HepG2 (cell line): ENCODE data around the gene MAPK8. TPM values are rescaled to one million over a fixed set of nuclear protein-coding genes. Genes with fewer than 3 reads are reported as not detected.

ENCODE experiments used
- ATAC-seq: fragments of 200-7000 bp; cut with Tn5 transposase; 3 replicates; pipeline ENCODE4 v1.9.1; 2020; ENCODE audit warnings: mild to moderate bottlenecking, moderate library complexity
- BruUV-seq: library from RNA; stranded (reverse); fragments of 400-500 nt; replicated peaks from 2 replicates; lab custom pipeline; 2021; lab: Mats Ljungman, UMichigan
- CTCF ChIA-PET: fragments of 300-600 bp; formaldehyde crosslinking; extraction: SDS; loops from one replicate; lab custom pipeline; 2021; ENCODE audit warnings: low total read pairs, inconsistent platforms, low intra/inter-chr PET ratio; lab: Yijun Ruan, JAX
- POLR2A ChIA-PET: fragments of 350-600 bp; sonication (Branson Sonifier 250); formaldehyde crosslinking; loops from one replicate; lab custom pipeline; 2020; ENCODE audit warnings: antibody characterized with exemption, inconsistent platforms; lab: Yijun Ruan, JAX
- DNase-seq: peaks from one replicate; pipeline ENCODE4 v3.0.0-alpha.2; 2015; ENCODE audit warnings: low spot score
- FAIRE-seq: peaks from 3 replicates; lab custom pipeline; 2011; peaks lifted over from hg19 to GRCh38; lab: Jason Lieb, UNC
- H2AFZ ChIP-seq: one replicate; pipeline ENCODE4 v1.6.1; 2011; ENCODE audit warnings: low read length, inconsistent platforms
- H3K27ac ChIP-seq: fragments of 300-600 bp; 3 replicates; pipeline ENCODE4 v1.8.0; 2011; ENCODE audit warnings: mixed run types, mild to moderate bottlenecking, mixed read lengths, low read length, inconsistent platforms; ENCODE audit not compliant: insufficient read depth; ENCODE audit errors: extremely low read length
- H3K27me3 ChIP-seq, 2 experiments: fragments of 200-600 bp in 1 of 2; 2 replicates in 1 of 2; 3 replicates in 1 of 2; pipeline versions ENCODE4 v1.6.0 to v1.8.0; 2011; ENCODE audit warnings: low read length in 2 of 2, mild to moderate bottlenecking in 2 of 2, moderate library complexity in 2 of 2, inconsistent platforms in 1 of 2; ENCODE audit not compliant: insufficient read depth in 2 of 2, control insufficient read depth in 1 of 2
- H3K36me3 ChIP-seq, 2 experiments: fragments of 200-600 bp in 1 of 2; replicated peaks in 1 of 2; 2 replicates in 1 of 2; 3 replicates in 1 of 2; pipeline versions ENCODE4 v1.5.1 to v1.8.0; 2011; ENCODE audit warnings: low read length in 2 of 2, inconsistent platforms in 1 of 2; ENCODE audit not compliant: insufficient read depth in 2 of 2, control insufficient read depth in 1 of 2
- H3K4me1 ChIP-seq: 2 replicates; pipeline ENCODE4 v1.5.1; 2012; ENCODE audit warnings: low read length, inconsistent platforms; ENCODE audit not compliant: insufficient read depth
- H3K4me2 ChIP-seq: 2 replicates; pipeline ENCODE4 v1.6.0; 2011; ENCODE audit warnings: low read depth, low read length, inconsistent platforms
- H3K4me3 ChIP-seq, 3 experiments: fragments of 200-600 bp in 1 of 3; sonication (generic), shearing (Covaris generic) in 1 of 3; replicated peaks in 1 of 3; 2 replicates each; pipeline ENCODE4 v1.5.1; 2011 to 2016; ENCODE audit warnings: low read length in 3 of 3, inconsistent platforms in 2 of 3, low read depth in 2 of 3, mild to moderate bottlenecking in 2 of 3, control low read depth in 1 of 3, mixed read lengths in 1 of 3; ENCODE audit not compliant: insufficient read depth in 1 of 3
- H3K79me2 ChIP-seq: one replicate; pipeline ENCODE4 v1.6.1; 2011; ENCODE audit warnings: low read length, inconsistent platforms; ENCODE audit not compliant: insufficient read depth
- H3K9ac ChIP-seq: 2 replicates; pipeline ENCODE4 v1.6.0; 2011; ENCODE audit warnings: mild to moderate bottlenecking, low read depth, low read length, inconsistent platforms; ENCODE audit not compliant: insufficient read depth
- H3K9me3 ChIP-seq: 2 replicates; pipeline ENCODE4 v1.5.1; 2012; ENCODE audit warnings: mild to moderate bottlenecking, low read length
- H4K20me1 ChIP-seq: 2 replicates; pipeline ENCODE4 v1.6.0; 2011; ENCODE audit warnings: inconsistent platforms, mild to moderate bottlenecking, low read length, moderate library complexity; ENCODE audit not compliant: insufficient read depth
- ATF7-NPFF ChIP-seq: sonication (generic); formaldehyde crosslinking; IDR thresholded peaks from 2 replicates; pipeline ENCODE4 v1.8.1; 2023; ENCODE audit warnings: mild to moderate bottlenecking, low read depth, missing genetic modification reagents, moderate library complexity
- GABPA ChIP-seq, 2 experiments: IDR thresholded peaks; 2 replicates each; pipeline ENCODE4 v1.6.1; 2011 to 2016; ENCODE audit warnings: low read depth in 2 of 2, low read length in 1 of 2, missing biosample characterization in 1 of 2, missing genetic modification characterization in 1 of 2
- GTF2F1 ChIP-seq: fragments of 150-350 bp; IDR thresholded peaks from 2 replicates; pipeline ENCODE4 v1.6.1; 2014; ENCODE audit warnings: low read length
- HOXA7 ChIP-seq: sonication (generic); formaldehyde crosslinking; IDR thresholded peaks from 2 replicates; pipeline ENCODE4 v1.8.1; 2022; ENCODE audit warnings: mild to moderate bottlenecking, missing genetic modification reagents, moderate library complexity
- RAD51 ChIP-seq: fragments of 450-650 bp; IDR thresholded peaks from 2 replicates; pipeline ENCODE4 v1.6.1; 2016; ENCODE audit warnings: borderline replicate concordance
- SALL2 ChIP-seq: sonication (generic); formaldehyde crosslinking; IDR thresholded peaks from 2 replicates; pipeline ENCODE4 v1.8.1; 2023; ENCODE audit warnings: mild to moderate bottlenecking, missing genetic modification reagents, inconsistent platforms
- SP4 ChIP-seq: sonication (generic); formaldehyde crosslinking; IDR thresholded peaks from 2 replicates; pipeline ENCODE4 v1.8.1; 2023; ENCODE audit warnings: mild to moderate bottlenecking, missing genetic modification reagents
- ZFP62 ChIP-seq: sonication (generic); formaldehyde crosslinking; IDR thresholded peaks from 2 replicates; pipeline ENCODE4 v1.4.0; 2020; ENCODE audit warnings: missing genetic modification reagents
- ZNF619 ChIP-seq: sonication (generic); formaldehyde crosslinking; IDR thresholded peaks from 2 replicates; pipeline ENCODE4 v1.4.0; 2020; ENCODE audit warnings: mild to moderate bottlenecking, missing genetic modification reagents
- ZSCAN29 ChIP-seq: sonication (generic); formaldehyde crosslinking; conservative IDR thresholded peaks from 2 replicates; pipeline ENCODE4 v1.4.0; 2020; ENCODE audit warnings: mild to moderate bottlenecking, missing genetic modification reagents
- WGBS: methylation state at CpG from one replicate; pipeline ENCODE4 v1.1.6; 2017; ENCODE audit warnings: low lambda C conversion rate; 5-methylcytosine and 5-hydroxymethylcytosine counted together
- in situ Hi-C: cut with HindIII; loops from 2 replicates; pipeline ENCODE4 v1.10.0; 2017; ENCODE audit warnings: low pct_unique_long_range_greater_than_20kb; ENCODE audit not compliant: extremely low pct_ligation_motif_present
- intact Hi-C: fragments of 100-400 bp; cut with micrococcal nuclease; formaldehyde crosslinking; loops from one replicate; pipeline ENCODE4 v1.10.0; 2022; ENCODE audit not compliant: unreplicated experiment
- polyA plus RNA-seq, 8 experiments: library from polyadenylated mRNA; depleted of rRNA in 3 of 8; stranded (reverse) in 7 of 8; unstranded in 1 of 8; fragments of >200 nt; fragmentation: Illumina TruSeq in 4 of 8; extraction: Trizol in 4 of 8; gene quantifications; 2 replicates each; pipeline versions ENCODE4 v1.2.1 to v1.2.3, GENCODE V29; 2011 to 2016; ENCODE audit warnings: low read depth in 4 of 8, missing spikeins in 1 of 8, mixed read lengths in 1 of 8; ENCODE audit not compliant: insufficient read depth in 1 of 8
- total RNA-seq, 5 experiments: library from RNA; depleted of rRNA; stranded (reverse); fragments of >200 nt; fragmentation: Illumina TruSeq; extraction: Trizol; gene quantifications; 2 replicates each; pipeline ENCODE4 v1.2.3, GENCODE V29; 2016; ENCODE audit warnings: low read depth in 1 of 5
- TF ChIP-seq, protein P1 (sequence below): sonication (generic); formaldehyde crosslinking; conservative IDR thresholded peaks from 2 replicates; pipeline ENCODE4 v1.8.0; 2022; ENCODE audit warnings: mild to moderate bottlenecking, moderate library complexity, missing genetic modification reagents
- TF ChIP-seq, protein P2 (sequence below), 2 experiments: sonication (generic) in 1 of 2; formaldehyde crosslinking in 1 of 2; IDR thresholded peaks; 2 replicates each; pipeline versions ENCODE4 v1.5.1 to v1.6.1; 2011 to 2020; ENCODE audit warnings: borderline replicate concordance in 1 of 2, low read depth in 1 of 2, low read length in 1 of 2, mild to moderate bottlenecking in 1 of 2, missing genetic modification reagents in 1 of 2, moderate library complexity in 1 of 2

The MAPK8 gene
- total and polyA plus RNA-seq, 2 of the 13 experiments (the other 11 are each of a cell fraction or from before 2014, with no cell fraction given) = 41.6 to 47.3 TPM

DNA sequence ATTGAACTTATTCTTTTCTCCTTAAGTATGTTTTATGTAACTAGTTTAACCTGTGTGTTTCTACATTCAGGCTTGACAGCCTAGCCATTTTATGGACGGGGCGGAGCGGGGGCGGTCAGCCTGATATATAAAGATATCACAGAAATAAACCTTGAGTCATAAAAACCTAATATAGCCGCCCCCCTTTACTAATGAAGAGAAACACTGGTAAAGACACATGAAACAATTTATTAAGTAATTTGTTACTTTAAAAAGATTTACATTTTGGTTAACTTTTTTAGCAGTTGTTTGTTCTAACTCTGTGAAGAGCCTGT, 84.0 kb downstream of the MAPK8 start:
- TF ChIP-seq RAD51 (no peak), SALL2 (CRISPR knock-in tag) (no peak), SP4 (CRISPR knock-in tag) (no peak), ATF7-NPFF (CRISPR knock-in tag) (no peak), ZNF619 (CRISPR knock-in tag) (no peak), ZFP62 (no peak), ZSCAN29 (CRISPR knock-in tag) (no peak), GTF2F1 (no peak), GABPA (IDR thresholded peaks at IDR 0.05; ENCODE audit: low read depth, low read length) (no peak), GABPA (CRISPR knock-in tag; IDR thresholded peaks at IDR 0.05; ENCODE audit: low read depth) (no peak), HOXA7 (no peak)
- TF ChIP-seq, protein P1, sequence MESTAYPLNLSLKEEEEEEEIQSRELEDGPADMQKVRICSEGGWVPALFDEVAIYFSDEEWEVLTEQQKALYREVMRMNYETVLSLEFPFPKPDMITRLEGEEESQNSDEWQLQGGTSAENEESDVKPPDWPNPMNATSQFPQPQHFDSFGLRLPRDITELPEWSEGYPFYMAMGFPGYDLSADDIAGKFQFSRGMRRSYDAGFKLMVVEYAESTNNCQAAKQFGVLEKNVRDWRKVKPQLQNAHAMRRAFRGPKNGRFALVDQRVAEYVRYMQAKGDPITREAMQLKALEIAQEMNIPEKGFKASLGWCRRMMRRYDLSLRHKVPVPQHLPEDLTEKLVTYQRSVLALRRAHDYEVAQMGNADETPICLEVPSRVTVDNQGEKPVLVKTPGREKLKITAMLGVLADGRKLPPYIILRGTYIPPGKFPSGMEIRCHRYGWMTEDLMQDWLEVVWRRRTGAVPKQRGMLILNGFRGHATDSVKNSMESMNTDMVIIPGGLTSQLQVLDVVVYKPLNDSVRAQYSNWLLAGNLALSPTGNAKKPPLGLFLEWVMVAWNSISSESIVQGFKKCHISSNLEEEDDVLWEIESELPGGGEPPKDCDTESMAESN (CRISPR knock-in tag) = no peak
- TF ChIP-seq, protein P2, sequence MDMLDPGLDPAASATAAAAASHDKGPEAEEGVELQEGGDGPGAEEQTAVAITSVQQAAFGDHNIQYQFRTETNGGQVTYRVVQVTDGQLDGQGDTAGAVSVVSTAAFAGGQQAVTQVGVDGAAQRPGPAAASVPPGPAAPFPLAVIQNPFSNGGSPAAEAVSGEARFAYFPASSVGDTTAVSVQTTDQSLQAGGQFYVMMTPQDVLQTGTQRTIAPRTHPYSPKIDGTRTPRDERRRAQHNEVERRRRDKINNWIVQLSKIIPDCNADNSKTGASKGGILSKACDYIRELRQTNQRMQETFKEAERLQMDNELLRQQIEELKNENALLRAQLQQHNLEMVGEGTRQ (IDR thresholded peaks at IDR 0.05; ENCODE audit: low read depth, low read length) = no peak
- TF ChIP-seq, protein P2 (CRISPR knock-in tag; IDR thresholded peaks at IDR 0.05; ENCODE audit: borderline replicate concordance) = no peak
- Histone ChIP-seq H2AFZ (no peak overlapping the region), H3K4me3 (no peak overlapping the region), H3K79me2 (no peaks in the 10 kb centered on the region), H3K4me2 (no peak overlapping the region), H3K9ac (no peak overlapping the region), H3K9me3 (no peaks in the 10 kb centered on the region), H3K27ac (no peak overlapping the region), H3K36me3 (no peaks in the 10 kb centered on the region), H3K27me3 (no peaks in the 10 kb centered on the region), H3K4me1 (0 out of 2 replicates have a peak, but pooled peaks cover 6% of the 10 kb centered on the region), H4K20me1 (no peaks in the 10 kb centered on the region; the same call in 1 of the 2 replicates)
- CTCF ChIA-PET = no interaction called here
- intact Hi-C loops (no loop called here), in situ Hi-C loops (no loop called here)
- DNase-seq (no peak), FAIRE-seq (no peak), ATAC-seq (no peak)
- POLR2A ChIA-PET = no interaction called here
- WGBS = 97% methylated on average over 5 of the region's 5 CpGs
- no TSS peak for BruUV-seq
